Neural crest cell (in vitro differentiated cells): ENCODE data around the gene TERB2. TPM values are rescaled to one million over a fixed set of nuclear protein-coding genes. Genes with fewer than 3 reads are reported as not detected.
"Not testable (repeated sequence)": the region's sequence is repeated elsewhere in the genome, so short reads cannot be mapped to it uniquely, and the experiment has no call there.

ENCODE experiments used
- DNase-seq: peaks from one replicate; pipeline ENCODE4 v3.0.0; 2021; ENCODE audit warnings: low read depth, mixed read lengths, low spot score
- H3K27ac Mint-ChIP-seq: one replicate; pipeline ENCODE4 v1.8.0; 2021; ENCODE audit warnings: mild to moderate bottlenecking, mixed read lengths; ENCODE audit not compliant: unreplicated experiment
- H3K27me3 Mint-ChIP-seq: 2 replicates; pipeline ENCODE4 v1.8.0; 2021; ENCODE audit warnings: low read depth, mild to moderate bottlenecking, mixed read lengths
- H3K36me3 Mint-ChIP-seq: 2 replicates; pipeline ENCODE4 v1.8.0; 2021; ENCODE audit warnings: low read depth, mild to moderate bottlenecking, mixed read lengths
- H3K4me1 Mint-ChIP-seq: 2 replicates; pipeline ENCODE4 v1.8.0; 2021; ENCODE audit warnings: mixed read lengths
- H3K4me3 Mint-ChIP-seq: one replicate; pipeline ENCODE4 v1.8.0; 2021; ENCODE audit warnings: mild to moderate bottlenecking, mixed read lengths
- H3K9me3 Mint-ChIP-seq: 2 replicates; pipeline ENCODE4 v1.8.0; 2021; ENCODE audit warnings: mixed read lengths
- total RNA-seq: library from RNA; stranded (reverse); gene quantifications from 2 replicates; pipeline ENCODE4 v1.2.1, GENCODE V29; 2021
- TF ChIP-seq, protein P1 (sequence below): fragments of 200-600 bp; sonication (generic); conservative IDR thresholded peaks from 2 replicates; pipeline ENCODE4 v1.5.0; 2021; ENCODE audit warnings: antibody characterized with exemption, mild to moderate bottlenecking

Gene TERB2
- total RNA-seq, 1 donor from 2014 or later: not detected

GRCh38 chr15:44968475-44968874, 12.0 kb downstream of the TERB2 start:
- peaks cover 7% of the 10 kb centered on the region for H3K27me3 Mint-ChIP-seq
- no peak overlapping the region for H3K4me3 Mint-ChIP-seq
- H3K9me3 Mint-ChIP-seq: no peaks in the 10 kb centered on the region
- H3K4me1 Mint-ChIP-seq: no peaks in the 10 kb centered on the region
- H3K36me3 Mint-ChIP-seq: no peaks in the 10 kb centered on the region
- DNase-seq: no peak
- H3K27ac Mint-ChIP-seq: no peak overlapping the region
- TF ChIP-seq, protein P1, sequence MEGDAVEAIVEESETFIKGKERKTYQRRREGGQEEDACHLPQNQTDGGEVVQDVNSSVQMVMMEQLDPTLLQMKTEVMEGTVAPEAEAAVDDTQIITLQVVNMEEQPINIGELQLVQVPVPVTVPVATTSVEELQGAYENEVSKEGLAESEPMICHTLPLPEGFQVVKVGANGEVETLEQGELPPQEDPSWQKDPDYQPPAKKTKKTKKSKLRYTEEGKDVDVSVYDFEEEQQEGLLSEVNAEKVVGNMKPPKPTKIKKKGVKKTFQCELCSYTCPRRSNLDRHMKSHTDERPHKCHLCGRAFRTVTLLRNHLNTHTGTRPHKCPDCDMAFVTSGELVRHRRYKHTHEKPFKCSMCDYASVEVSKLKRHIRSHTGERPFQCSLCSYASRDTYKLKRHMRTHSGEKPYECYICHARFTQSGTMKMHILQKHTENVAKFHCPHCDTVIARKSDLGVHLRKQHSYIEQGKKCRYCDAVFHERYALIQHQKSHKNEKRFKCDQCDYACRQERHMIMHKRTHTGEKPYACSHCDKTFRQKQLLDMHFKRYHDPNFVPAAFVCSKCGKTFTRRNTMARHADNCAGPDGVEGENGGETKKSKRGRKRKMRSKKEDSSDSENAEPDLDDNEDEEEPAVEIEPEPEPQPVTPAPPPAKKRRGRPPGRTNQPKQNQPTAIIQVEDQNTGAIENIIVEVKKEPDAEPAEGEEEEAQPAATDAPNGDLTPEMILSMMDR: no peak

GRCh38 chr15:44971036-44971435, 14.5 kb downstream of the TERB2 start:
- no peak for DNase-seq
- H3K27ac Mint-ChIP-seq: no peak overlapping the region
- H3K4me1 Mint-ChIP-seq: no peaks in the 10 kb centered on the region
- H3K9me3 Mint-ChIP-seq: no peaks in the 10 kb centered on the region
- H3K36me3 Mint-ChIP-seq: no peaks in the 10 kb centered on the region
- peaks cover 7% of the 10 kb centered on the region for H3K27me3 Mint-ChIP-seq
- no peak overlapping the region for H3K4me3 Mint-ChIP-seq
- TF ChIP-seq, protein P1: no peak

DNA sequence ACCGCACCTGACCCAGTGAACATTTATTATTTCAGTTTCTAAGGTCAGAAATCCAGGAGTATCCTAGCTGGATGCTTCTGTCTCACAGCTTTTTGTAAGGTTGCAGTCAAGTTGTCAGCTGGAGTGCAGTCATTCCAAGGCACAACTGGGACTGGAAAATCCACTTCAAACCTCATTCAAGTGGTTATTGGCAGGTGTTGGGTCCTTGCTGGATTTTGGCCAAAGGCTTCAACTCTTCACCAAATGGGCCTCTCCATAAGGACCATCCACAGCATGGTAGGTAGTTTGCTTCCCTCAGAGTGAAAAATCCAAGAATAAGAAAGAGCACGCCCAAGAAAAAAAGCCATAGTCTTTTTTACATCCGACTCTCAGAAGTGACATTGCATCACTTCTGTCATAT, 19.7 kb downstream of the TERB2 start:
- H3K4me3 Mint-ChIP-seq, H3K27me3 Mint-ChIP-seq, H3K9me3 Mint-ChIP-seq, H3K36me3 Mint-ChIP-seq, DNase-seq, H3K27ac Mint-ChIP-seq, H3K4me1 Mint-ChIP-seq: not testable (repeated sequence)

DNA sequence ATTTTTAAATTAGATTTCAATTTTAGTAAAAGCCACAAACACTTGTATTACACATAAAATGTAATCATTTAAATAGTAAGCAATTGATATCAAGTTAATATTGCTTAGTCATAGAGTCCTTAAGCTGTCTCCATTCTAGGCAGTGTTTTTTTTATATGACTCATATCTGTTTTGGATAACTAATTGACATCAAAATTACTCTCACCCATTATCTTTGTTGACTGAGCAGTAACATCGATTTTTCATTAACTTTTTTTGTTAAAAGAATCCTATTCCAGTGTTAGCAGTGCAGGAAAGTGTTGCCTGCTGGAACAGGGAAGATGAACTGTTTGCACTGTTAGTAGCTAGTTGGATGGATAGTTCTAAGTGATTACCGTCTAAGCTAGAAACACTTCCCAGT, 21.3 kb downstream of the TERB2 start:
- H3K36me3 Mint-ChIP-seq, H3K9me3 Mint-ChIP-seq, H3K4me3 Mint-ChIP-seq, H3K27ac Mint-ChIP-seq, H3K27me3 Mint-ChIP-seq, H3K4me1 Mint-ChIP-seq, DNase-seq: not testable (repeated sequence)

DNA sequence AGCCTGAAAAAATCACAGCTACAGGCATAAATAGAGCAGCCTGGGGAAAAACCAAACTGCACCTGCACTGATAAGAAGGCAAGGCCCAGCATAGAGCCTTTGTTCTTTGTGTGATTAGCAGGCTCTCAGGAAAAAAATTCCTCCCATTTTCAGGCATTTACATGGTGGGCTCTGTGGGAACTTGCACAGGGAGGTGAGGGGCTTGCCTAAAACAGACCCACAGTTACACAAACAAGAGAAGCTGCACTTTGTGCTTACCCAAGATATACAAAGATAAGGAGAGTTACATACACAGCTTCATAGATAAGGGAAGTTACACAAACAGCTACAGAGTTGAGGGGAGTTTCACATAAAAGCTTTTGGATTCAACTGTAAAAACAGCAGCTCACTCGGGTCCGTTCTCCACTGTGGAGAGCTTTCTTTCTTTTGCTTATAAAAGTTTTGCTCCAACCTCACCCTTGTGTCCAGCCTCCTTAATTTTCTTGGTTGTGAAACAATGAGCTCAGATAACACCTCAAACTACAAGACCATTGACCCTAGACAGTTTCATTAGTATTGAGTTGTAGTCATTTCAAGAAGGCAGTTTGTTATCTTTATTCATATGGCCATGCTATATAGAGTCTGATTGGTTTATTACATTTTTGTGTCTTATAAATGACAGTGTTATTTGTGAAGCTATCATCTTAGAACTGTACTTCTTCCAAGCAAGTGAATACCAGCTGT, 23.3 kb downstream of the TERB2 start:
- H3K9me3 Mint-ChIP-seq, H3K27me3 Mint-ChIP-seq, H3K27ac Mint-ChIP-seq, DNase-seq, H3K4me3 Mint-ChIP-seq, H3K4me1 Mint-ChIP-seq, H3K36me3 Mint-ChIP-seq: not testable (repeated sequence)

DNA sequence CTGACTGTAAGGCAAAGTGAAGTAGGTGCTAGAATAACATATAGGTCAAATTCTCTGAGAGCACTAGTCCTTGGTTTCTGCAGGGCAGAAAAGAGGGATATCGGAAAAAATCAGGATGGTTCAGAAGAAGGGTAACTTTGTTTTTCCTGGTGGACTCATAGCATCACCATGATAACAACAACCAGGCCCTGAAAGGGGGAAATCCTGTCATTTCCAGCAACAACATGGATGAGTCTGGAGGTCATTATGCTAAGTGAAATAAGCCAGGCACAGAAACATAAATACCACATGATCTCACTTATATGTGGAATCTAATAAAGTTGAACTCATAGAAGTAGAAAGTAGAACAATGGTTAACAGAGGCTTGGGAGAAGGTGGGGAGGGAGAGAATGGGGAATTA, 27.7 kb downstream of the TERB2 start:
- H3K4me3 Mint-ChIP-seq, H3K4me1 Mint-ChIP-seq, H3K27me3 Mint-ChIP-seq, H3K9me3 Mint-ChIP-seq, H3K27ac Mint-ChIP-seq, H3K36me3 Mint-ChIP-seq, DNase-seq: not testable (repeated sequence)

- not testable (repeated sequence) for H3K36me3 Mint-ChIP-seq, DNase-seq, H3K27ac Mint-ChIP-seq, H3K4me3 Mint-ChIP-seq, H3K4me1 Mint-ChIP-seq, H3K9me3 Mint-ChIP-seq, H3K27me3 Mint-ChIP-seq
These were observed 30.0 kb downstream of the TERB2 start for GRCh38 chr15:44986346-44987055.

DNA sequence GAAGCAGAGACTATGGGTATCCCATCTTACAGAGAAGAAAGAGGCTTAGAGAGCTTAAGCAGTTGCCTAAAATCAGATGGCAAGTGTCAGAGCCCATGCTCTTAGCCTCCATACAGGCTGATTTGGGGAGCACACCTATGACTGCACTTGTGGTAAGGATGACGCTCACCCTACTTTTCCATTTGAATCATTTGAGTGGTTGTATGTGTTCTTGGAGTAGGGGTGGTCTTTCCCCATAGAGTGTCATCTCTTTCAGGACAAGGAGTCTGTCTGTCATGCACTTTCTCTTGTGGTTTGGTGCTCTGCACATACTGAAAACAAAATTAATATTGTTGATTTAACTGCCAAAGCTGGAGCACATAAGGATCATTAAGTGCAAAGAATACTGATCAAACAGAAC, 31.2 kb downstream of the TERB2 start:
- not testable (repeated sequence) for H3K27me3 Mint-ChIP-seq, H3K27ac Mint-ChIP-seq, H3K36me3 Mint-ChIP-seq, H3K9me3 Mint-ChIP-seq, H3K4me3 Mint-ChIP-seq, DNase-seq, H3K4me1 Mint-ChIP-seq

GRCh38 chr15:44988184-44988869, 31.8 kb downstream of the TERB2 start:
- H3K9me3 Mint-ChIP-seq, H3K27ac Mint-ChIP-seq, H3K4me3 Mint-ChIP-seq, DNase-seq, H3K4me1 Mint-ChIP-seq, H3K36me3 Mint-ChIP-seq: not testable (repeated sequence)
- H3K27me3 Mint-ChIP-seq: peaks cover 15% of the 10 kb centered on the region

- H3K9me3 Mint-ChIP-seq, H3K36me3 Mint-ChIP-seq, H3K27ac Mint-ChIP-seq, DNase-seq, H3K4me3 Mint-ChIP-seq, H3K4me1 Mint-ChIP-seq: not testable (repeated sequence)
- peaks cover 20% of the 10 kb centered on the region for H3K27me3 Mint-ChIP-seq
These were observed 32.4 kb downstream of the TERB2 start for GRCh38 chr15:44988870-44989219.

DNA sequence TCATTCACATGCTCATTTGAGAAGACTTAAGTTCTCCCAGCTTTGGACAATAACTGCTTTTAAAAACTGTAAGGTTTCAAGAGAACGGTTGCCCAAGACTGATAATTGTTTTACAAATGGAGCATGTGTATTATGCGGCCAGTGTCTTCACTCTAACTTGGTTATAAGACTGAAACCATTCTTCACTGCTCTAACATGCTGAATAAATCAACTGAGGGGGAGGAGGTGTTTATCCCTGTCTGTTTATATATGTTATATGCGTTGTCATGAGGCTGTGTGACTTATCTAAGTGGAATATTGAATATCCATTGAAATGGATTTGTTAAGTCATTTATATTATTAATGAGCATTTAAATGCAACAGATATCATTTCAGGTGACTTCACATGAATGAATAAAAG, 41.1 kb downstream of the TERB2 start:
- not testable (repeated sequence) for DNase-seq, H3K9me3 Mint-ChIP-seq, H3K4me3 Mint-ChIP-seq, H3K27ac Mint-ChIP-seq, H3K36me3 Mint-ChIP-seq
- peaks cover 12% of the 10 kb centered on the region for H3K4me1 Mint-ChIP-seq
- H3K27me3 Mint-ChIP-seq: peaks cover 24% of the 10 kb centered on the region
